SK-N-SH treated with all-trans-retinoic acid at 6 μM for 48 hours (cell line): ENCODE measurements around the gene ALOX15B.

Source experiments
- ATAC-seq: fragments of 200-7000 bp; cut with Tn5 transposase; 3 replicates; pipeline ENCODE4 v1.9.1; 2020; ENCODE audit warnings: mild to moderate bottlenecking, moderate library complexity
- ARNTL ChIP-seq: fragments of 450-650 bp; formaldehyde crosslinking; IDR thresholded peaks from 2 replicates; pipeline ENCODE4 v1.5.0; 2020; ENCODE audit warnings: low read depth, mild to moderate bottlenecking, moderate library complexity, borderline replicate concordance
- GLIS3 ChIP-seq: fragments of 250-450 bp; sonication (Bioruptor Pico); IDR thresholded peaks from 2 replicates; pipeline ENCODE4 v1.5.0; 2020; ENCODE audit warnings: mild to moderate bottlenecking, moderate library complexity
- ISL1 ChIP-seq: fragments of 250-450 bp; sonication (Bioruptor Pico); IDR thresholded peaks from 2 replicates; pipeline ENCODE4 v2.1.2; 2022; ENCODE audit warnings: mild to moderate bottlenecking, moderate library complexity
- OSR1 ChIP-seq: fragments of 250-450 bp; sonication (Bioruptor Pico); IDR thresholded peaks from 2 replicates; pipeline ENCODE4 v1.8.0; 2022; ENCODE audit warnings: moderate library complexity, mild to moderate bottlenecking, inconsistent platforms
- PPARA ChIP-seq: fragments of 250-450 bp; sonication (Bioruptor Pico); IDR thresholded peaks from 2 replicates; pipeline ENCODE4 v1.5.0; 2020; ENCODE audit warnings: mild to moderate bottlenecking, borderline replicate concordance
- RARB ChIP-seq: fragments of 250-450 bp; sonication (Bioruptor Pico); IDR thresholded peaks from 2 replicates; pipeline ENCODE4 v1.8.0; 2021; ENCODE audit warnings: mild to moderate bottlenecking, moderate library complexity
- SNAI2 ChIP-seq: fragments of 250-450 bp; sonication (Bioruptor Pico); IDR thresholded peaks from 2 replicates; pipeline ENCODE4 v1.5.0; 2020; ENCODE audit warnings: mild to moderate bottlenecking, moderate library complexity
- TOX ChIP-seq: fragments of 250-450 bp; sonication (Bioruptor Pico); IDR thresholded peaks from 2 replicates; pipeline ENCODE4 v1.8.0; 2021; ENCODE audit warnings: mild to moderate bottlenecking, moderate library complexity, borderline replicate concordance
- ZC3H10 ChIP-seq: fragments of 250-450 bp; sonication (Bioruptor Pico); IDR thresholded peaks from 2 replicates; pipeline ENCODE4 v1.5.1; 2021; ENCODE audit warnings: mild to moderate bottlenecking, moderate library complexity
- ZNF70 ChIP-seq: fragments of 450-650 bp; formaldehyde crosslinking; IDR thresholded peaks from 2 replicates; pipeline ENCODE4 v1.5.0; 2020; ENCODE audit warnings: mild to moderate bottlenecking, moderate library complexity
- ZNF8 ChIP-seq: fragments of 450-650 bp; formaldehyde crosslinking; IDR thresholded peaks from 2 replicates; pipeline ENCODE4 v1.5.0; 2020; ENCODE audit warnings: mild to moderate bottlenecking, moderate library complexity
- TF ChIP-seq, protein P1 (sequence below): fragments of 250-450 bp; sonication (Bioruptor Pico); IDR thresholded peaks from 2 replicates; pipeline ENCODE4 v1.8.0; 2020; ENCODE audit warnings: mild to moderate bottlenecking, moderate library complexity, borderline replicate concordance
- TF ChIP-seq, protein P2 (sequence below): fragments of 250-450 bp; sonication (Bioruptor Pico); IDR thresholded peaks from 2 replicates; pipeline ENCODE4 v1.5.1; 2021; ENCODE audit warnings: mild to moderate bottlenecking, moderate library complexity
- TF ChIP-seq, protein P3 (sequence below): fragments of 250-450 bp; sonication (Bioruptor Pico); IDR thresholded peaks from 2 replicates; pipeline ENCODE4 v1.5.0; 2020; ENCODE audit warnings: mild to moderate bottlenecking, moderate library complexity
- TF ChIP-seq, protein P4 (sequence below): fragments of 250-450 bp; sonication (Bioruptor Pico); IDR thresholded peaks from 2 replicates; pipeline ENCODE4 v1.8.0; 2021; ENCODE audit warnings: low read depth, mild to moderate bottlenecking, moderate library complexity, borderline replicate concordance

ALOX15B gene

DNA sequence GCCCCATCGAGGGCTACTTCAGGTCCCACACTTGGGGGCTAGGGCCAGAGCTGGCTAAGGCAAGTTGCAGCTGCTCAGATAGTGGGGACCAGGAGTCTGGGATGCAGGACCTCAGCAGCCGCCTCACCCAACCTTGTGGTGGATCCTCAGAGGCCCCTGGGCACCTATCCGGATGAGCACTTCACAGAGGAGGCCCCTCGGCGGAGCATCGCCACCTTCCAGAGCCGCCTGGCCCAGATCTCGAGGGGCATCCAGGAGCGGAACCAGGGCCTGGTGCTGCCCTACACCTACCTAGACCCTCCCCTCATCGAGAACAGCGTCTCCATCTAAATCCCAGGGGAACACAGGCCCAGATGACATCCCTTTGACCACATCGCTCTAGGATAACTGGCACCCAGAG lies 9.4 kb downstream of the ALOX15B start:
- TF ChIP-seq TOX (CRISPR knock-in tag) (no peak), PPARA (no peak), ZC3H10 (no peak), ISL1 (CRISPR knock-in tag) (no peak)
- TF ChIP-seq, protein P1, sequence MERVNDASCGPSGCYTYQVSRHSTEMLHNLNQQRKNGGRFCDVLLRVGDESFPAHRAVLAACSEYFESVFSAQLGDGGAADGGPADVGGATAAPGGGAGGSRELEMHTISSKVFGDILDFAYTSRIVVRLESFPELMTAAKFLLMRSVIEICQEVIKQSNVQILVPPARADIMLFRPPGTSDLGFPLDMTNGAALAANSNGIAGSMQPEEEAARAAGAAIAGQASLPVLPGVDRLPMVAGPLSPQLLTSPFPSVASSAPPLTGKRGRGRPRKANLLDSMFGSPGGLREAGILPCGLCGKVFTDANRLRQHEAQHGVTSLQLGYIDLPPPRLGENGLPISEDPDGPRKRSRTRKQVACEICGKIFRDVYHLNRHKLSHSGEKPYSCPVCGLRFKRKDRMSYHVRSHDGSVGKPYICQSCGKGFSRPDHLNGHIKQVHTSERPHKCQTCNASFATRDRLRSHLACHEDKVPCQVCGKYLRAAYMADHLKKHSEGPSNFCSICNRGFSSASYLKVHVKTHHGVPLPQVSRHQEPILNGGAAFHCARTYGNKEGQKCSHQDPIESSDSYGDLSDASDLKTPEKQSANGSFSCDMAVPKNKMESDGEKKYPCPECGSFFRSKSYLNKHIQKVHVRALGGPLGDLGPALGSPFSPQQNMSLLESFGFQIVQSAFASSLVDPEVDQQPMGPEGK (CRISPR knock-in tag) = no peak
- TF ChIP-seq, protein P2, sequence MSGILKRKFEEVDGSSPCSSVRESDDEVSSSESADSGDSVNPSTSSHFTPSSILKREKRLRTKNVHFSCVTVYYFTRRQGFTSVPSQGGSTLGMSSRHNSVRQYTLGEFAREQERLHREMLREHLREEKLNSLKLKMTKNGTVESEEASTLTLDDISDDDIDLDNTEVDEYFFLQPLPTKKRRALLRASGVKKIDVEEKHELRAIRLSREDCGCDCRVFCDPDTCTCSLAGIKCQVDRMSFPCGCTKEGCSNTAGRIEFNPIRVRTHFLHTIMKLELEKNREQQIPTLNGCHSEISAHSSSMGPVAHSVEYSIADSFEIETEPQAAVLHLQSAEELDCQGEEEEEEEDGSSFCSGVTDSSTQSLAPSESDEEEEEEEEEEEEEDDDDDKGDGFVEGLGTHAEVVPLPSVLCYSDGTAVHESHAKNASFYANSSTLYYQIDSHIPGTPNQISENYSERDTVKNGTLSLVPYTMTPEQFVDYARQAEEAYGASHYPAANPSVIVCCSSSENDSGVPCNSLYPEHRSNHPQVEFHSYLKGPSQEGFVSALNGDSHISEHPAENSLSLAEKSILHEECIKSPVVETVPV (CRISPR knock-in tag) = no peak
- TF ChIP-seq, protein P3, sequence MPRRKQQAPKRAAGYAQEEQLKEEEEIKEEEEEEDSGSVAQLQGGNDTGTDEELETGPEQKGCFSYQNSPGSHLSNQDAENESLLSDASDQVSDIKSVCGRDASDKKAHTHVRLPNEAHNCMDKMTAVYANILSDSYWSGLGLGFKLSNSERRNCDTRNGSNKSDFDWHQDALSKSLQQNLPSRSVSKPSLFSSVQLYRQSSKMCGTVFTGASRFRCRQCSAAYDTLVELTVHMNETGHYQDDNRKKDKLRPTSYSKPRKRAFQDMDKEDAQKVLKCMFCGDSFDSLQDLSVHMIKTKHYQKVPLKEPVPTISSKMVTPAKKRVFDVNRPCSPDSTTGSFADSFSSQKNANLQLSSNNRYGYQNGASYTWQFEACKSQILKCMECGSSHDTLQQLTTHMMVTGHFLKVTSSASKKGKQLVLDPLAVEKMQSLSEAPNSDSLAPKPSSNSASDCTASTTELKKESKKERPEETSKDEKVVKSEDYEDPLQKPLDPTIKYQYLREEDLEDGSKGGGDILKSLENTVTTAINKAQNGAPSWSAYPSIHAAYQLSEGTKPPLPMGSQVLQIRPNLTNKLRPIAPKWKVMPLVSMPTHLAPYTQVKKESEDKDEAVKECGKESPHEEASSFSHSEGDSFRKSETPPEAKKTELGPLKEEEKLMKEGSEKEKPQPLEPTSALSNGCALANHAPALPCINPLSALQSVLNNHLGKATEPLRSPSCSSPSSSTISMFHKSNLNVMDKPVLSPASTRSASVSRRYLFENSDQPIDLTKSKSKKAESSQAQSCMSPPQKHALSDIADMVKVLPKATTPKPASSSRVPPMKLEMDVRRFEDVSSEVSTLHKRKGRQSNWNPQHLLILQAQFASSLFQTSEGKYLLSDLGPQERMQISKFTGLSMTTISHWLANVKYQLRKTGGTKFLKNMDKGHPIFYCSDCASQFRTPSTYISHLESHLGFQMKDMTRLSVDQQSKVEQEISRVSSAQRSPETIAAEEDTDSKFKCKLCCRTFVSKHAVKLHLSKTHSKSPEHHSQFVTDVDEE (CRISPR knock-in tag) = no peak
- no peak for ATAC-seq

DNA sequence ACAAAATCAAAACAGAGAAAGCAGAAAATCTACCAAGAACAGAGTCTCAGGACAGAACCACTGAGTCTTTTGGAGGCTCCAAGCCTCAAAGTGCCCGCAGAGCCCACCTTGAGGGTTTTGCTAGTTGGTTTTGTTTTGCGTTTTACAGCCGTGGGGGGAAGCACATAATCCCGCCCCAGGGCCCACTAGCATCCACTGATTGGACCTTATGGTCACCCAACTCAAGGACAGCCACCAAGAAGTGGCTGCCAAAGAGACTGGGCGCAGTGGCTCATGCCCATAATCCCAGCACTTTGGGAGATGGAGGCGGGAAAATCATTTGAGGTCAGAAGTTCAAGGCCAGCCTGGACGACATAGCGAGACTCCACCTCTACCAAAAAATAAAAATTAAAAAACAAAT lies 9.9 kb downstream of the ALOX15B start:
- TF ChIP-seq ARNTL (CRISPR knock-in tag) (no peak), TOX (CRISPR knock-in tag) (no peak)
- TF ChIP-seq, protein P4, sequence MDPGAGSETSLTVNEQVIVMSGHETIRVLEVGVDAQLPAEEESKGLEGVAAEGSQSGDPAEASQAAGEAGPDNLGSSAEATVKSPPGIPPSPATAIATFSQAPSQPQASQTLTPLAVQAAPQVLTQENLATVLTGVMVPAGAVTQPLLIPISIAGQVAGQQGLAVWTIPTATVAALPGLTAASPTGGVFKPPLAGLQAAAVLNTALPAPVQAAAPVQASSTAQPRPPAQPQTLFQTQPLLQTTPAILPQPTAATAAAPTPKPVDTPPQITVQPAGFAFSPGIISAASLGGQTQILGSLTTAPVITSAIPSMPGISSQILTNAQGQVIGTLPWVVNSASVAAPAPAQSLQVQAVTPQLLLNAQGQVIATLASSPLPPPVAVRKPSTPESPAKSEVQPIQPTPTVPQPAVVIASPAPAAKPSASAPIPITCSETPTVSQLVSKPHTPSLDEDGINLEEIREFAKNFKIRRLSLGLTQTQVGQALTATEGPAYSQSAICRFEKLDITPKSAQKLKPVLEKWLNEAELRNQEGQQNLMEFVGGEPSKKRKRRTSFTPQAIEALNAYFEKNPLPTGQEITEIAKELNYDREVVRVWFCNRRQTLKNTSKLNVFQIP (CRISPR knock-in tag) = no peak
- no peak for ATAC-seq

DNA sequence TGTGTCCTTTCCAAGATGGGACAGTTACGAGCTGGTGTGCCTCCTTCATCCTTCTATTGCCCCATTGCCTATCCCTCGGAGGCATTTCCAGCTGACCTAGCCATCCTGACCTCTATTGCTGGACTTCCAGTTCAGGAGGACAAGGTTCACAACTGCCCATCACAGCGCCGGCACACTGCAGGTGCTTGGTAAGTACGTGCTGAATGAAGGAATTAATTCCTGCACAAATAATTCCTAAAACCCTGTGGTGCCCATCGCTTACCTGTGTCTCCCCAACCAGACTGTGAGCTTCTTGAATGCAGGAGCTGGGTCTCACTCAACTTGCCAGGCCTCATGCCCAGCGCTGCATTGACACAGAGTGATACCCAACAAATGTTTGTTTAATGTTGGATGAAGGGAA lies 13.0 kb downstream of the ALOX15B start:
- ATAC-seq = no peak

DNA sequence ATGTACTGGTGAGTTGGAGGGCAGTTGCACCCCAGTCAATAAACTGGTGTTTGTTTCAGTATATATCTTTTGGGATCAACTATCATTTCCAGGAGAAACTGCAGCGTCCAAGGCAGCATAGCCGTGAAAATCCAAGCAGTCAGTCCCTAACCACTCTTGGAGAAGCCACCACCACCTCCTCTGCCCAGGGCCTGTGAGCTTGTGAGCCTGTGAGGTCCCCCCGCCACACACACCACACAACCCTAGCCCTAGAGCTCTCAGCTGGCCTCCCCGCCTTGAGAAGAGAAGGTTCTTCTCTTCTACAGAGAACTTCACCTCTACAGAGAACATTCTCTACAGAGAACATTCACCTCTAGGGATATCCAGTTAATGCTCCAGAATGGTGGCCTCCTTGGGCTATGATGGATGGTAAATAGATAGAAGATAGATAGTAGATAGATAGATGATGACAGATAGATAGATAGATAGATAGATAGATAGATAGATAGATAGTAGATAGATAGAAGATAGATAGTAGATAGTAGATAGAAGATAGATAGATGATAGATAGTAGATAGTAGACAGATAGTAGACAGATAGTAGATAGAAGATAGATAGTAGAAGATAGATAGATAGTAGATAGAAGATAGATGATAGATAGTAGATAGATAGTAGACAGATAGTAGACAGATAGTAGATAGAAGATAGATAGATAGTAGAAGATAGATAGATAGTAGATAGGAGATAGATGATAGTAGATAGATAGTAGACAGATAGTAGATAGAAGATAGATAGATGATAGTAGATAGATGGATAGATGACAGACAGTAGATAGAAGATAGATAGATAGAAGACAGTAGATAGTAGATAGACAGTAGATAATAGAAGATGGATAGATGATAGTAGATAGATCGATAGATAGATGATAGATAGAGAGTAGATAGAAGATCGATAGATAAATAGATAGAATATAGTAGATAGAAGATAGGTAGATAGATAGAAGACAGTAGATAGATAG lies 13.7 kb downstream of the ALOX15B start:
- no peak for TF ChIP-seq RARB (CRISPR knock-in tag)
- TF ChIP-seq, protein P2 (CRISPR knock-in tag) = no peak
- no peak for TF ChIP-seq ZNF8 (CRISPR knock-in tag)
- TF ChIP-seq ZC3H10 = no peak
- TF ChIP-seq, protein P4 (CRISPR knock-in tag) = no peak
- no peak for TF ChIP-seq OSR1 (CRISPR knock-in tag)
- TF ChIP-seq GLIS3 (CRISPR knock-in tag) = no peak
- no peak for ATAC-seq

More for the DNA sequence above, 13.0 kb downstream of the ALOX15B start:
- TF ChIP-seq PPARA (no peak), ZNF8 (CRISPR knock-in tag) (no peak), SNAI2 (CRISPR knock-in tag) (no peak), ZNF70 (no peak)
- TF ChIP-seq, protein P3 (CRISPR knock-in tag) = no peak
